GM15510 (cell line): Measurements from ENCODE around the gene SEMA4A.

Source experiments
- POLR2A ChIP-seq: IDR thresholded peaks from 3 replicates; pipeline ENCODE4 v1.6.1; 2011; ENCODE audit warnings: borderline replicate concordance; ENCODE audit not compliant: insufficient read length; ENCODE audit errors: extremely low read depth

SEMA4A gene

DNA sequence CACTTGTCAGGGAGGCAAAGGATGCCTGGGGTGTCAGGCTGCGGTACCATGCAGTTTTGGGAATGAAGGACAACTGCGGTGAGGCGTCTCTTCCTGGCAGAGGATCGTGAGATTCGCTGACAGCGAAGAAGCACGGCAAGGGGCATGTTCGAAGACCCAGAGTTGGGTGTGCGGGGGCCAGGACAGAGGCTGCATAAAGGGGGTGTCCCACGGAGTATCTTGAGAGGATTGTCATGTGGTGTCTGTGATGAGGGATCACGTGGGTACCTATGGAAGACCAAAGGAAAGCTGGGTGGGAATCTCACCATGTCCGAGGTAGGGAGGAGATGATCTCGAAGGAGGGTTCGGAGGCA lies 40.9 kb downstream of the SEMA4A start:
- TF ChIP-seq POLR2A = no peak

DNA sequence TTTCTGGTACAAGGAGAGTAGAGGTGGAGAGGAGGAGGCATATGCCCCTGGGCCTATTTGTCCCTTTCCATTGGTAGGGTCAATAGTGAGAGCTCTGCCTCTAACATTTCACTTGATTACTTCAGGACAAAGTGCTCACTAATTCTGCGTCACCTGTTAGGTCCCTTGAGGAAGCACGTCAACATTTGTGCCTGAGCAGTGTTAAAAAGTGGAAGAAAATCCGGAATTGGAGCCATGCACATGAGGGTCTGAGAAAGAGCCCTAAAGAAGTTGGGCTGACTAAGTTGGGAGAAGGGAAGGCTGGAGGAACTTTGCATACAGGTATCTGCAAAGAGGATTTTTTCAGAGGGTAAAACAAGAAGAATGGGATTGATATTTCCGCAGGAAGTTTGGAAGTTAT lies 42.5 kb downstream of the SEMA4A start:
- TF ChIP-seq POLR2A = no peak

DNA sequence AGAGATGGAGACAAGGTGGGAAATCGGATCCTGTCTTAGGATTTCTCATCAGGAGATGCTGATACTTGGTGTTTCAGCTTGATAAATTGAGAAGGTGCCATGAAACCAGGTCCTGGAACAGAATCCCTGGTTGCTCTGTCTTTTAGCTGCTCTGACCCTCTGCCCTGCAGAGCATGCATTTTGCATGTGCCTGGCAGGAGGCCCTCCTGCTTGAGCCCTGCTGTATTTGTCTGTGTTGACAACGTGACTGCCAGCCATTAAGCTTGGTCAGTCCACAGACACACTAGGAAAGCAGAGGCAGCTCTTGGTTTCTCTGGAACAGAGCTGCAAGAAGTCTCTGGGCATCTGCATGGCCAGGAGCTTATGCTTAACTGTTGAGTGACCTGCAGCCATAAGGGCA lies 43.1 kb downstream of the SEMA4A start:
- no peak for TF ChIP-seq POLR2A

DNA sequence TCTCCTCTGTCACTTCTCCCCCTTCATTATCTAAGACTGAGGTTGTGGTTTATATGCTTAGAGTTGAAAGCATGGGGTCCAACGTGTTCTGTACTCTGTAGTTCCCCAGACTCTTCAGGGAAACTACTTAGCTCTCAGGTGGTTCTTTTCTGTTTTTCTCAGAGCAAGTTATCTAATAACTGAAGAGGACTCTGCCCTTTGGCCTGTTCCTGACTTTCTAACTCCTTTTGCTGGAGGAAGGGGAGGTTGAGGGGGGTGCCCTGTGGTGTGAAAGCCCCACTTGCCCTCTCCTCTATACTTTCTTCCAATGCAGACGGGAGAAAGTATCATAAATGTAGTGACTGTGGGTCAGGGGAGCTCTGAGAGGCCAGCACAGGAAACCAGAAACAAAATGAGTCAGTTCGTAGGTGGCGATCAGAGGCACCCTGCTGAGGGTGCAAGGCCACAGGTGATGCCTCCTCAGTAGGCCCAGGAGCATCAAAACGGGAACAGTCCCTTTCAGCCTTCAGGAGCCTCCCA lies 45.5 kb downstream of the SEMA4A start:
- no peak for TF ChIP-seq POLR2A

DNA sequence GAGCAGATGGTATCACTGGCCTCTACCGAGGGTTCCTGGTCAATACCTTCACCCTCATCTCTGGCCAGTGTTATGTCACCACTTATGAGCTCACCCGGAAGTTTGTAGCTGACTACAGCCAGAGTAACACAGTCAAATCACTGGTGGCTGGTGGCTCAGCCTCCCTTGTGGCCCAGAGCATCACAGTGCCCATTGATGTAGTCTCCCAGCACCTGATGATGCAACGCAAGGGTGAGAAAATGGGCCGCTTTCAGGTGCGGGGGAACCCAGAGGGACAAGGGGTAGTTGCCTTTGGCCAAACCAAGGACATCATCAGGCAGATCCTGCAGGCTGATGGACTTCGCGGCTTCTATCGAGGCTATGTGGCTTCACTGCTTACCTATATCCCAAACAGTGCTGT lies 46.7 kb downstream of the SEMA4A start:
- TF ChIP-seq POLR2A = no peak

DNA sequence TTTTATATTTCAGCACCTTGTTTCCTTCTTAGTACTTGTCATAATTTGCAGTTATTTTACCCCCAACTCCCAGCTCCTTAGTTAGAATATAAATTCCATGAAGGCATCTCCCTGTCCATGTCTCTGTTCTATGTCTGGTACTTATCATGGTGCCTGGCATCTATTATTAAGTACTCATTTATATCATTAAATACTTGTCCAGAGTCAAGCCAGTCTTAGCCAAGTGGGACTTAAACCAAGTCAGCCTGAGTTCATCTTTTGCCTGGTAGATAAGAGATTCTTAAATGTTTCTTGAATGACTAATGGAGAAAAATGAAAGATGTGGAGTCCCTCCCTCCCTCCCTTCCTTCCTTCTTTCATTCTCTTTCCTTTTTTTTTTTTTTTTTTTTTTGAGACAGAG lies 49.9 kb downstream of the SEMA4A start:
- TF ChIP-seq POLR2A = no peak

DNA sequence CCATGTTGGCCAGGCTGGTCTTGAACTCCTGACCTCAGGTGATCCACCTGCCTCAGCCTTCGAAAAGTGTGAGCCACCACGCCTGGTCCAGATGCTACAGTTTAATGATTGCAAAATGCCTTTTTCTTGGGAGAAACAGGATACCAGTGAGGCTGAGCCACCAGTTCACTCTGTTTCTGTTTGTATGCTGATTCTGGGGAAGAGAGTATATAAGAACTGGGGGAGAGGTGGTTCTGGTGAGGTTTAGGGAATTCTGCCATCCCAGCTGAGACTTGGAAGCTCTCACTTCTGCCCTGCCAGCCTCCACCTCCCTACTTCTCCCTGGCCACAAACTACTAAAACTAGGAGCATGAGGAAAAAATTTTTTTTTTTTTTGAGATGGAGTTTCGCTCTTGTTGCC lies 51.3 kb downstream of the SEMA4A start:
- no peak for TF ChIP-seq POLR2A

DNA sequence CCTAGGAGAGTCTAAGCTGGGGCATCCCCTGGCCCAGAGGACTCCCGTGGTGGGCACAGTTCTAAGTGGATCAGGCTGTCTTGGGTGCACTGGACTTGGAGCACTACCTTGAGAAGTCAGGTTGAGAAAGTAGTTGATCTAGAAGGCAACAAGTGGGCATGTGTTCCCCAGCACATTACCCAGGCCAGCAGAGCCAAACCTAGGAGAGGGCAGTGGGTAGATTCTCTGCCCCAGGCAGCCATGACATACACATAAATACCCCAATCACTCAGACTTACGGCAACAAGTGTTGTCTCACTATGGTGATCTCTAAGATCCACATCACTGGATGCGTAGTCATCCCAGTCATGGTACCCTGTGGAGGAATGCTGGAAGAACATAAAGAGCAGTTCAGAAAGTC lies 57.9 kb downstream of the SEMA4A start:
- no peak for TF ChIP-seq POLR2A

DNA sequence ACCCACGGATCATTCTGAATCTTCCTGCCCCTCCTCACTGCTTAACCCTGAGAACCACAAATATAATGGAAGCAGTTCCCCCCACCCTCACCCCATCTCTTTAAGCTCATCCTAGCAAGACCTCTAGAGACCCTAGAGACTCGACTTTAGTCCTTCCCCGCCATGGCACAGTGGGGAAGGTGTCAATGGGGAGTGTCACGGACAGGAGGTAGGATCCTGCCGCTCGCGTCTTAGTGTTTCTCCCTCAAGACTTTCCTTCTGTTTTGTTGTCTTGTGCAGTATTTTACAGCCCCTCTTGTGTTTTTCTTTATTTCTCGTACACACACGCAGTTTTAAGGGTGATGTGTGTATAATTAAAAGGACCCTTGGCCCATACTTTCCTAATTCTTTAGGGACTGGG lies 58.7 kb downstream of the SEMA4A start:
- TF ChIP-seq POLR2A = no peak

DNA sequence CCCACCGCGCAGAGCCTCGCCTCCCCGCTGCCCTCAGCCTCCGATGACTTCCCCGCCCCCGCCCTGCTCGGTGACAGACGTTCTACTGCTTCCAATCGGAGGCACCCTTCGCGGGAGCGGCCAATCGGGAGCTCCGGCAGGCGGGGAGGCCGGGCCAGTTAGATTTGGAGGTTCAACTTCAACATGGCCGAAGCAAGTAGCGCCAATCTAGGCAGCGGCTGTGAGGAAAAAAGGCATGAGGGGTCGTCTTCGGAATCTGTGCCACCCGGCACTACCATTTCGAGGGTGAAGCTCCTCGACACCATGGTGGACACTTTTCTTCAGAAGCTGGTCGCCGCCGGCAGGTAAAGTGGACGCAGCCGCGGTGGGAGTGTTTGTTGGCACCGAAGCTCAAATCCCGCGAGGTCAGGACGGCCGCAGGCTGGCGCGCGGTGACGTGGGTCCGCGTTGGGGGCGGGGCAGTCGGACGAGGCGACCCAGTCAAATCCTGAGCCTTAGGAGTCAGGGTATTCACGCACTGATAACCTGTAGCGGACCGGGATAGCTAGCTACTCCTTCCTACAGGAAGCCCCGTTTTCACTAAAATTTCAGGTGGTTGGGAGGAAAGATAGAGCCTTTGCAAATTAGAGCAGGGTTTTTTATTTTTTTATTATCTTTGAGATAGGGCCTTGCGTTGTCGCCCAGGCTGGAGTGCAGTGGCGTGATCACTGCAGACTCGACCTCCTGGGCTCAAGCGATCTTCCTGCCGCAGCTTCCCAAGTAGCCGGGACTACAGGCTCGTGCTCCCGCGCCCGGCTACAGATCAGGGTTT lies 59.7 kb downstream of the SEMA4A start, which contains the start of gene PMF1:
PMF1 (plus strand) TSS at position 175 of the 811 bp plus-strand sequence; CDS start at position 184, 9 bp downstream.
- peak; percentile 61 for TF ChIP-seq POLR2A

DNA sequence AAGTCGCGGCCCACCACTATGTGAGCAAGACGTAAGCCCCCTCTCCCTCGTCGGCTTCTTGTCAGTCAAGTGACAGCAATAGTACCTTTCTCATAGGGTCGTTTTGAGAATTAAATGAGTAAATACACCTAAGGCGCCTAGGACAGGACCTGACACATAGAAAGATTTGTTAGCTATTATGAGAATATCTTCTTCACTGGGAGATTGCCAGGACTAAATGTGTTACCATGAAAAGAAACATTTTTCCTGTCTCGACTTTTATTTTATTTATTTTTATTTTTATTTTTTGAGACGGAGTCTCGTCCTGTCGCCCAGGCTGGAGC lies 60.2 kb downstream of the SEMA4A start:
- no peak for TF ChIP-seq POLR2A

DNA sequence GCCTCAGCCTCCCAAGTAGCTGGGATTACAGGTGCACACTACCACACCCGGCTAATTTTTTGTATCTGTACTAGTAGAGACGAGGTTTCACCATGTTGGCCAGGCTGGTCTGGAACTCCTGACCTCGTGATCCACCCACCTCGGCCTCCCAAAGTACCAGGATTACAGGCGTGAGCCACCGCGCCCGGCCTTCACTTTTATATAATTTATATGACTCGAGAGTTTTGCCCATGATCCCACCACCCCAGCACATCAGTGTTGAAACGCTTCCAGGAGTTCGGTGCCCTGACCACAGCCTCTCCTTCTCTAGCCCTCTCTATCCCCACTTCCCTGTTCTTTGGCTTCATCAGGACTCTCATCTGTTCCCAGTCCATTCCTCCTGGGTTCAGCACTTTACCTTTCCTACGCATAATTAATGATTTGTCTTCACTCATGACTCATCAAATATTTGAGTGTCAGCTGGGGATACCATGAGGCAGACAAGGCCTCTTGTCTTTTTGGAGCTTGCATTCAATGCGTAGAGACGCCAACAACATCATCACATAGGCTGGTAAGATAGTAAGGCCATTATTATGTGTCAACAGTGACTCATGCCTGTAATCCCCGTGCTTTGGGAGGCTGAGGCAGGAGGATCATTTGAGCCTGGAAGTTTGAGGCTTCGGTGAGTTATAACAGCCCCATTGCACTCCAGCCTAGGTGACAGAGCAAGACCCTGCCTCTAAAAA lies 60.8 kb downstream of the SEMA4A start:
- no peak for TF ChIP-seq POLR2A

DNA sequence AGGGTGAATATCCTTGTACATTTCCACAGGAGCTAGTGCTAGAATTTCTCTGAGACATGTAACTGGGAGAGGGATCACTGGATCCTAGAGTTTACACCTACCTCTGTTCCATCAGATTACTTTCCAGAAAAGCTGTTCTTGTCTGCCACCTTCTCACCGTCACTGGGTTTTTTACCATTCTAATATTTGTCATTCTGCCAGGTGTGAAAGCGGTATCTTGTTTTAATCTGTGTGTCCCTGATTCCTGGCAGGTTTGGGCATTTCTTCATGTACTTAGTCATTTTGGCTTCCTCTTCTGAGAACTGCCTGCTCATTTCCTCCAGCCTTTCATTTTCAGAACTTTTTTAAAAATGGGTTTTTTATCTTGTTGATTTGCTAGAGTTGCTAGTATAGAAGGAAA lies 64.5 kb downstream of the SEMA4A start:
- no peak for TF ChIP-seq POLR2A

DNA sequence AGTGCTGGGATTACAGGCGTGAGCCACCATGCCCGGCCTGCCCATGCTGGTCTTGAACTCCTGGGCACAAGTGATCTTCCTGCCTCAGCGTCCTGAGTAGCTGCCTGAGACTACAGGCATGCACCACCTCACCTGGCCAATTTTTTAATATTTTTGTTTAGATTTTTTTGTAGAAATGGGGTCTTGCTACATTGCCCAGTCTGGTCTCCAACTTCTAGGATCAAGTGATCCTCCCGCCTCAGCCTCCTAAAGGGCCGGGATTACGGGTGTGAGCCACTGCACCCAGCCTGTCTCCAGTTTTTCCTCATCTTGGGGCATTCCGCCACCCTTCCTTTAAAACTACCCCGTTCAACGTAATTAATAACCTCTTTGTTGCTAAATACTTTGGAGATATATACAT lies 66.8 kb downstream of the SEMA4A start:
- no peak for TF ChIP-seq POLR2A

DNA sequence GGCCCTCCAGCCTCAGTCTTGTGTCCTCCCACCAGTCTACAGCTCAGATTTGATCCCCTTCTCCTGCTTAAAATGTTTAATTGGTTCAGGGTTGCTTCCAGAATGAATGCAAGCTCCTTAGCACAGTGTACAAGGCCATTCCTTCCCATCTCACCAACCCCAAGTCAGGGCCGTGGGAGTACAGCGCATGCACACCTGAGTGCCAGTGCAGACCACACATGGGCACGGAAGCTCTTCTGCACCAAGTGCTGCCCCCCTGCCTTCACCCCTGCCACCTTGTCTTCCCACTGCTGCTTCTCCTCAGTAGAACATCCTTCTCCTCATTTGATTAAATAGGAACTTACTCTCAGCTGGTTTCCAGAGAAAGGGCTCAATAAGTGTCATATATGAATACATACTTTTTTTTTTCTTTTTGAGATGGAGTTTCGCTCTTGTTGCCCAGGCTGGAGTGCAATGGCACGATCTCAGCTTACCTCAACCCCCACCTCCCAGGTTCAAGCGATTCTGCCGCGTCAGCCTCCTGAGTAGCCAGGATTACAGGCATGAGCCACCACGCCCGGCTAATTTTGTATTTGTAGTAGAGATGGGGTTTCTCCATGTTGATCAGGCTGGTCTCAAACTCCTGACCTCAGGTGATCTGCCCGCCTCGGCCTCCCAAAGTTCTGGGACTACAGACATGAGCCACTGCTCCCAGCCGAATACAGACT lies 68.8 kb downstream of the SEMA4A start:
- TF ChIP-seq POLR2A = no peak
